Upper lobe of left lung (tissue), 6 donors: ENCODE data around the gene HIPK4. TPM values are rescaled to one million over a fixed set of nuclear protein-coding genes. Genes with fewer than 3 reads are reported as not detected.

Source experiments
- ATAC-seq, 2 donors: fragments of 200-7000 bp; cut with Tn5 transposase; one replicate each; pipeline ENCODE4 v1.9.1; 2022; ENCODE audit warnings: mild to moderate bottlenecking in 2 of 2, moderate library complexity in 2 of 2; ENCODE audit not compliant: low FRiP score in 2 of 2
- DNase-seq, 2 donors: peaks; one replicate each; pipeline ENCODE4 v3.0.0-alpha.2; 2019 to 2020
- H3K27ac ChIP-seq, 4 donors: fragments of 200-600 bp; sonication (generic); one replicate each; pipeline ENCODE4 v1.5.1; 2016 to 2019
- H3K27me3 ChIP-seq, 4 donors: fragments of 200-600 bp; sonication (generic); one replicate each; pipeline ENCODE4 v1.5.1; 2017 to 2019
- H3K36me3 ChIP-seq, 4 donors: fragments of 200-600 bp; sonication (generic); one replicate each; pipeline ENCODE4 v1.5.1; 2016 to 2019
- H3K4me1 ChIP-seq, 4 donors: fragments of 200-600 bp; sonication (generic); one replicate each; pipeline ENCODE4 v1.5.1; 2018 to 2019
- H3K4me3 ChIP-seq, 4 donors: fragments of 200-600 bp; sonication (generic); one replicate each; pipeline ENCODE4 v1.5.1; 2017 to 2019; ENCODE audit warnings: mild to moderate bottlenecking in 2 of 4, moderate library complexity in 1 of 4
- H3K9me3 ChIP-seq, 4 donors: fragments of 200-600 bp; sonication (generic); one replicate each; pipeline ENCODE4 v1.5.1; 2018 to 2019
- CTCF ChIP-seq, 6 experiments: fragments of 450-650 bp in 4 of 6; fragments of 200-600 bp in 2 of 6; sonication (generic) in 2 of 6; IDR thresholded peaks; one replicate each; pipeline ENCODE4 v1.5.1; 2016 to 2019; ENCODE audit warnings: antibody characterized with exemption in 6 of 6
- EP300 ChIP-seq, 4 donors: sonication (generic); formaldehyde crosslinking; IDR thresholded peaks; one replicate each; pipeline ENCODE4 v1.5.1; 2017; ENCODE audit warnings: antibody characterized with exemption in 4 of 4, control low read depth in 2 of 4
- POLR2A ChIP-seq, 4 donors: fragments of 450-650 bp; IDR thresholded peaks; one replicate each; pipeline ENCODE4 v1.5.1; 2016 to 2017; ENCODE audit warnings: antibody characterized with exemption in 4 of 4, mild to moderate bottlenecking in 2 of 4
- POLR2AphosphoS5 ChIP-seq, 2 donors: sonication (generic); formaldehyde crosslinking; IDR thresholded peaks; one replicate each; pipeline ENCODE4 v1.5.1; 2017; ENCODE audit warnings: antibody characterized with exemption in 2 of 2
- WGBS, 2 donors: methylation state at CpG; one replicate each; pipeline ENCODE4 v1.1.5; 2017 to 2018; 5-methylcytosine and 5-hydroxymethylcytosine counted together
- total RNA-seq, 6 donors: library from RNA; depleted of rRNA in 4 of 6; stranded (reverse); fragments of >200 nt in 4 of 6; gene quantifications; one replicate each; pipeline versions ENCODE4 v1.1.0 to v1.2.1, GENCODE V29; 2016 to 2021
- donor health status: DM: no; HTN: no; CAD: no; lungs with moderate emphysema.
- donor health status: DM: no; HTN: yes; CAD: no; lungs with severe emphysema.

The HIPK4 gene
- total RNA-seq, 6 donors from 2014 or later: 0.17 to 1.0 (median 0.46) TPM; not detected in 1

- H3K27me3 ChIP-seq: no peaks in the 10 kb centered on the region
- no peaks in the 10 kb centered on the region for H3K9me3 ChIP-seq
- ATAC-seq: no peak
- WGBS, 2 donors: 71 to 81% methylated on average over 5 of the region's 5 CpGs
- peaks cover 64 to 90% (median 81%) of the 10 kb centered on the region in 4 donors for H3K4me1 ChIP-seq
- TF ChIP-seq CTCF (IDR thresholded peaks at IDR 0.05) (no peak), EP300 (IDR thresholded peaks at IDR 0.05) (no peak), POLR2AphosphoS5 (IDR thresholded peaks at IDR 0.05) (no peak), POLR2A (IDR thresholded peaks at IDR 0.05) (no peak)
- peaks cover 9 to 21% (median 11%) of the 10 kb centered on the region in 4 donors for H3K36me3 ChIP-seq
- DNase-seq: peak in 1 of 2 donors; percentile 34
- peak overlapping the region; percentile 17 to 100 (median 98) for H3K27ac ChIP-seq
- H3K4me3 ChIP-seq: no peak overlapping the region
Measured at GRCh38 chr19:40419066-40419612, 29.2 kb upstream of the HIPK4 start.

GRCh38 chr19:40418040-40418439, 28.1 kb upstream of the HIPK4 start:
- Histone ChIP-seq H3K36me3 (peaks cover 7 to 16% (median 9%) of the 10 kb centered on the region in 4 donors), H3K9me3 (no peaks in the 10 kb centered on the region), H3K4me1 (peaks cover 57 to 79% (median 74%) of the 10 kb centered on the region in 4 donors), H3K4me3 (no peak overlapping the region), H3K27me3 (no peaks in the 10 kb centered on the region), H3K27ac (peak overlapping the region; percentile 68 to 100 (median 90))
- TF ChIP-seq POLR2AphosphoS5 (IDR thresholded peaks at IDR 0.05): no peak
- no peak for TF ChIP-seq EP300 (IDR thresholded peaks at IDR 0.05)
- no peak for TF ChIP-seq POLR2A (IDR thresholded peaks at IDR 0.05)
- TF ChIP-seq CTCF (IDR thresholded peaks at IDR 0.05): no peak
- no peak for ATAC-seq
- 86% methylated on average over 3 of the region's 3 CpGs for WGBS, 2 donors
- no peak for DNase-seq

GRCh38 chr19:40417643-40417981, 27.6 kb upstream of the HIPK4 start:
- H3K27me3 ChIP-seq: no peaks in the 10 kb centered on the region
- H3K27ac ChIP-seq: peak overlapping the region; percentile 68 to 100 (median 90)
- H3K4me1 ChIP-seq: peaks cover 53 to 75% (median 69%) of the 10 kb centered on the region in 4 donors
- no peak for ATAC-seq
- TF ChIP-seq EP300 (IDR thresholded peaks at IDR 0.05) (no peak), POLR2AphosphoS5 (IDR thresholded peaks at IDR 0.05) (no peak), POLR2A (IDR thresholded peaks at IDR 0.05) (no peak), CTCF (IDR thresholded peaks at IDR 0.05) (no peak)
- 56 to 61% methylated on average over 4 of the region's 4 CpGs for WGBS, 2 donors
- DNase-seq: no peak
- H3K4me3 ChIP-seq: no peak overlapping the region
- H3K36me3 ChIP-seq: peaks cover 3 to 12% (median 4%) of the 10 kb centered on the region in 4 donors
- H3K9me3 ChIP-seq: no peaks in the 10 kb centered on the region

GRCh38 chr19:40416918-40417642, 27.1 kb upstream of the HIPK4 start:
- peaks cover 49 to 70% (median 64%) of the 10 kb centered on the region in 4 donors for H3K4me1 ChIP-seq
- no peak for ATAC-seq
- H3K36me3 ChIP-seq: peaks cover 0 to 7% (median 0%) of the 10 kb centered on the region in 4 donors
- no peaks in the 10 kb centered on the region for H3K9me3 ChIP-seq
- TF ChIP-seq POLR2A (IDR thresholded peaks at IDR 0.05): peak in 2 of 4 donors; percentile 36 to 72
- TF ChIP-seq CTCF (IDR thresholded peaks at IDR 0.05): no peak
- TF ChIP-seq EP300 (IDR thresholded peaks at IDR 0.05): peak in 2 of 4 donors; percentile 72 to 82
- TF ChIP-seq POLR2AphosphoS5 (IDR thresholded peaks at IDR 0.05): peak; percentile 87 to 92
- 25 to 28% methylated on average over 12 to 14 of the region's 16 CpGs for WGBS, 2 donors
- peak; percentile 61 to 62 for DNase-seq
- H3K27me3 ChIP-seq: no peaks in the 10 kb centered on the region
- H3K4me3 ChIP-seq: no peak overlapping the region
- peak overlapping the region; percentile 68 to 100 (median 90) for H3K27ac ChIP-seq
